KMS-11 (cell line): ENCODE results near the gene PTPRK.

Experiments
- H2AFZ ChIP-seq: fragments of 200-600 bp; sonication (generic); 2 replicates; pipeline ENCODE4 v1.6.1; 2016; ENCODE audit warnings: antibody characterized with exemption, mixed run types, low read depth
- H3K27ac ChIP-seq: fragments of 200-600 bp; sonication (generic); 2 replicates; pipeline ENCODE4 v1.6.1; 2016; ENCODE audit warnings: mild to moderate bottlenecking, mixed run types
- H3K27me3 ChIP-seq: fragments of 200-600 bp; sonication (generic); 2 replicates; pipeline ENCODE4 v1.6.1; 2017; ENCODE audit warnings: mild to moderate bottlenecking, low read depth, mixed run types, moderate library complexity; ENCODE audit not compliant: insufficient read depth
- H3K36me3 ChIP-seq: fragments of 200-600 bp; sonication (generic); 2 replicates; pipeline ENCODE4 v1.6.1; 2017; ENCODE audit warnings: mild to moderate bottlenecking, mixed run types; ENCODE audit not compliant: insufficient read depth
- H3K4me1 ChIP-seq: fragments of 200-600 bp; sonication (generic); 2 replicates; pipeline ENCODE4 v1.6.1; 2016; ENCODE audit warnings: mild to moderate bottlenecking, low read depth, mixed run types; ENCODE audit not compliant: poor library complexity, severe bottlenecking
- H3K4me2 ChIP-seq: fragments of 200-600 bp; sonication (generic); 2 replicates; pipeline ENCODE4 v1.7.0; 2016; ENCODE audit warnings: mild to moderate bottlenecking, mixed run types
- H3K4me3 ChIP-seq: fragments of 200-600 bp; sonication (generic); IDR thresholded peaks from 2 replicates; pipeline ENCODE4 v1.6.1; 2017; ENCODE audit warnings: low read depth, low read length, mixed read lengths; ENCODE audit not compliant: insufficient read depth
- H3K79me2 ChIP-seq: fragments of 200-600 bp; sonication (generic); 2 replicates; pipeline ENCODE4 v1.6.1; 2016; ENCODE audit warnings: low read depth, mixed run types; ENCODE audit not compliant: insufficient read depth
- H3K9ac ChIP-seq: fragments of 200-600 bp; sonication (generic); 2 replicates; pipeline ENCODE4 v1.6.1; 2016; ENCODE audit warnings: mild to moderate bottlenecking, mixed run types
- H4K20me1 ChIP-seq: fragments of 200-600 bp; sonication (generic); 2 replicates; pipeline ENCODE4 v1.6.1; 2016; ENCODE audit warnings: mild to moderate bottlenecking, mixed run types; ENCODE audit not compliant: insufficient read depth
- CTCF ChIP-seq: fragments of 200-600 bp; sonication (generic); conservative IDR thresholded peaks from 2 replicates; pipeline ENCODE4 v1.6.1; 2017; ENCODE audit warnings: low read depth, mild to moderate bottlenecking, antibody characterized with exemption, low read length, moderate library complexity, mixed read lengths

PTPRK gene

GRCh38 chr6:128271527-128271926 is 248.9 kb downstream of the PTPRK start:
- H3K4me2 ChIP-seq, result no peak overlapping the region

GRCh38 chr6:128271011-128271410 is 249.4 kb downstream of the PTPRK start:
- Histone ChIP-seq H3K27ac (no peak overlapping the region), H3K4me1 (no peaks in the 10 kb centered on the region), H3K79me2 (no peaks in the 10 kb centered on the region), H2AFZ (no peak overlapping the region), H3K4me3 (no peak overlapping the region), H3K27me3 (no peaks in the 10 kb centered on the region), H4K20me1 (no peaks in the 10 kb centered on the region), H3K4me2 (no peak overlapping the region), H3K9ac (no peak overlapping the region), H3K36me3 (no peaks in the 10 kb centered on the region)
- TF ChIP-seq CTCF, result no peak

More at GRCh38 chr6:128271527-128271926, 248.9 kb downstream of the PTPRK start:
- H3K4me3 ChIP-seq, result no peak overlapping the region
- no peak overlapping the region for H3K27ac ChIP-seq
- no peaks in the 10 kb centered on the region for H3K27me3 ChIP-seq
- H3K9ac ChIP-seq, result no peak overlapping the region
- no peaks in the 10 kb centered on the region for H3K36me3 ChIP-seq
- no peaks in the 10 kb centered on the region for H3K79me2 ChIP-seq
- H2AFZ ChIP-seq, result no peak overlapping the region
- H3K4me1 ChIP-seq, result no peaks in the 10 kb centered on the region
- no peaks in the 10 kb centered on the region for H4K20me1 ChIP-seq
- TF ChIP-seq CTCF, result no peak

GRCh38 chr6:128266946-128267345 is 253.5 kb downstream of the PTPRK start:
- H3K9ac ChIP-seq, result no peak overlapping the region
- no peak for TF ChIP-seq CTCF
- no peaks in the 10 kb centered on the region for H3K79me2 ChIP-seq
- no peaks in the 10 kb centered on the region for H3K27me3 ChIP-seq
- no peaks in the 10 kb centered on the region for H3K36me3 ChIP-seq
- no peaks in the 10 kb centered on the region for H3K4me1 ChIP-seq
- no peak overlapping the region for H3K4me2 ChIP-seq
- H3K27ac ChIP-seq, result no peak overlapping the region
- H4K20me1 ChIP-seq, result no peaks in the 10 kb centered on the region
- no peak overlapping the region for H2AFZ ChIP-seq
- no peak overlapping the region for H3K4me3 ChIP-seq

- Histone ChIP-seq H3K79me2 (no peaks in the 10 kb centered on the region), H3K27ac (no peak overlapping the region), H4K20me1 (no peaks in the 10 kb centered on the region), H3K4me1 (peaks cover 6% of the 10 kb centered on the region), H3K27me3 (no peaks in the 10 kb centered on the region), H3K4me2 (no peak overlapping the region), H3K4me3 (no peak overlapping the region), H3K36me3 (no peaks in the 10 kb centered on the region), H3K9ac (no peak overlapping the region), H2AFZ (no peak overlapping the region)
- no peak for TF ChIP-seq CTCF
These were observed 254.7 kb downstream of the PTPRK start for GRCh38 chr6:128265706-128266105.
